GM20431 (cell line): ENCODE measurements around the gene HMCES.
"Not testable (repeated sequence)": the region's sequence is repeated elsewhere in the genome, so short reads cannot be mapped to it uniquely, and the experiment has no call there.

Experiments
- in situ Hi-C: fragments of 300-500 bp; cut with MseI, MboI; formaldehyde crosslinking; loops from one replicate; pipeline ENCODE4 v1.15.0; 2020; ENCODE audit warnings: low sequenced_read_pairs; ENCODE audit not compliant: unreplicated experiment

Gene HMCES

DNA sequence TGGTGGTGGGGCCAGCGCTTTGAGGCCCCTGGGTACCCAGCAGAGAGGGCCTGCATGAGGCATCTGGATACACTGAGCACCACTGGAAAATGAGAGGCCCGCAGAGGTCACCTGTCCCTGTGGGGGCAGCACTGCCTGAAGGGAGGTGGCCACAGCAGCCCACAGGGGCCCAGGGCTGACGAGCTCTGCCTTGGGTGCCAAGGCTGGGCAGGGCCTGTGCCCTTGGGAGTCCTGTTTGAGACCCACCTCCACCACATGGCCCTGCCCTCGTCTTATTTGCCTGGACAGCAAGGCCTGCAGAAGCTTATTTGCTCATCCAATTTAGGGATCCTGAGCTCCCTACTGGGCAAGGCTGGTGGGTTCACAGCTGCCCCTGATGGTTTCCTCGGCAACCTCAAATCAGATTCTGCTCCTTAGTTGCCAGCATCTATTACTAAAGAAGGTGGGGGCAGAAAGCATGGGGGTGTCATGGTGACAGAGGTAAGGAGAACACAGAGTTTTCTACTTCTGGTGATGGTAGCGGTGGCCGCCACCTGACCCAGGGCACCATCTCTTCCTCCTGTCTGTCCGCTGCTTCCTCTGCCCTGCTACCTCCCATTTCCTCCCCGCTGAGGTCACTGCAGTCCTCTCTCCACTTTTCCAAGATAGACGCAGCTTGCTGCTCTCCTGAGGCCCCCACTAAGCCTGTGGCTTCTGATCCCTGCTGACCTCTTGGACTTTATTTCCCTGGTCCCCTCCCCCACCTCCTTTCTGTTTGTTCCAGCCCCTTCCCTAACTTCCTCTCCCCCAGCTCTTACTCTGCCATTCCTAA lies 62.9 kb downstream of the HMCES start:
- in situ Hi-C loops = no loop called here

GRCh38 chr3:129343643-129344360 lies 65.1 kb downstream of the HMCES start:
- in situ Hi-C loops = no loop called here

DNA sequence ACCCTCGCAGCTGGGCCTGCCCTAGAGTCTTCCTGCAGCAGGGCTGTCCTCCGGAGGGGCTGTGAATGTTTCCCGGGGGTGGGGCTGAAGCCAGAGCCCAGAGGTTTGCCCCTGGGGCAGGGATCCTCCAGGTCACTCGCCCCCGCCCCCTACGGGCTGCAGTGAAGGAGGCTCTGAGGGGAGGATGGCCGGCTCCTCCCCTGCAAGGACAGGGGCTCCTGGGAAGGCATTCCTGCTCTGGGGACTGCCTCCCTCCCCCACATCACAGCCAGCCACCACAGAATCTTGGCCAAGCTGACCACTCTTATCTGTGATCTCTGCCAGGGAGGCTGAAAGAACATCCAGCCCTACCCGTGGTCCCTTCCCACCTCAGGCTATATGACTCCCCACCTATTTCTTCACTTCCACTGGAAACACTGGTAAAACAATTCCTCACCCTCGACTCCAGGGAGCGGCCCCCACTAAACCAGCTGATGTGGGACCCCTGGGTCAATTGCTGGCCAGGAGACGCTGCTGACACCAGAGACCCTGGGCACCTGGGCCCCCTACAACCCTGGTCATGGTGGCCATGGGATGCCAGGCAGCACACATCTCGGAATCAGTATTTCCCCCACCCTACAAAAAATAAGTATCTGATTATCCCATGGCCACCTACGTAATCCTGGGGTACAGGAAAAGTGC lies 66.0 kb downstream of the HMCES start:
- in situ Hi-C loops = no loop called here

DNA sequence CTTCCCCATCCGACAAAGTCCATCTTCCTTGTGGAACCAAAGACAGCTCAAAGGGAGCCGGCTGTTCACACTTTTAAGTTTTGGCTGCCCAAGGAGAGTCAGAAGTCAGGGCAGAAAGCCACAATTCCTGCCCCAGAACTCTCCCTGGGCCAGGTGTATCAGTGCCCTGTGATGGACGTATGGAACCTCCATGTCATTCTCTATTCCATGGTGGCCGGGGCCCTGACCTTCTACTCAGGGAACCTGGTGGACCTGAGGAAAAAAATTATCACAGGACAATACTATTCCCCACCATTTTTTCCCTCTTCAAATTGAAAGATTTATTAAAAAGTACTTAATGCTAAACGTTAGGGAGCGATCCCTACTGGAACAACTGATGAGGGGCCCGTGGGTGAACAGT lies 66.6 kb downstream of the HMCES start:
- in situ Hi-C loops = no loop called here

DNA sequence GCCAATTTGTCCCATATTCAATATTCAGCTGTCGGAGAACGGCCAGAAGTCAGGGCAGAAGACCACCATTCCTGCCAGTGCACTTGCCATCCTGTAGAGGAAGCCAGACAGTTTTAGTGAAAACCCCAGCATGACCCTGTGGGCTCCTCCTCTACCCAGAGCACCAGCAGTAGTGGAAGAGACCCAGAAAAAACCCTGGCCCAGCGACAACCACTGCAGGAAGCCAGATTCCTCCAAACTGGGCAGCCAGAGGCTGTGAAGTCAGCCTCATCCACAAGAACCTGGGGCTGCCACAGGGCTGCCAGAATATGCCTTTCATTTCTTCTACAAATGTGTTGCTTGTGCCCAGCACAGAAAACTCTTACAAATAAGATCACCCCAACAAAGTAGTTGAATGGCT lies 67.3 kb downstream of the HMCES start:
- in situ Hi-C loops = no loop called here

GRCh38 chr3:129346695-129347457 lies 68.2 kb downstream of the HMCES start:
- in situ Hi-C loops = no loop called here

- in situ Hi-C loops = no loop called here
Observed at GRCh38 chr3:129347458-129347845, 68.8 kb downstream of the HMCES start.

DNA sequence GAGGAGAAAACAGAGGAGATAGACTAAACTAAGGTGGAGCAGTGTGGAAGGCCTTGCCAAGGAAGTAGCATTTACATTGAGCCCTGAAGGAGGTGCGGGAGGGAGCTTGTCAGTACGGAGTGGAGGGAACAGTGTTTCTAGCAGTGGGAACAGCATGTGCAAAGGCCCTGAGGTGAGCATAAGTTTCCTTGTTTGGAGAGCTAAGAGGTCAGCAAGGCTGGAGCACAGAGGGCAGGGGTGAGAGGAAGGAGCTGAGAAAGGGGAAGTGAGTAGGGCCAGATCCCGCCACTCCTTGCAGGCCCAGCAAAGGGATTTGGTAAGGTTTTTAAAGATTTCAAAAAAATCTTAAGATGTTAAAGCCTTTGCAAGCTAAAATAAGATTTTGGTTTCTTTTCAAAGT lies 70.1 kb downstream of the HMCES start:
- in situ Hi-C loops = no loop called here

DNA sequence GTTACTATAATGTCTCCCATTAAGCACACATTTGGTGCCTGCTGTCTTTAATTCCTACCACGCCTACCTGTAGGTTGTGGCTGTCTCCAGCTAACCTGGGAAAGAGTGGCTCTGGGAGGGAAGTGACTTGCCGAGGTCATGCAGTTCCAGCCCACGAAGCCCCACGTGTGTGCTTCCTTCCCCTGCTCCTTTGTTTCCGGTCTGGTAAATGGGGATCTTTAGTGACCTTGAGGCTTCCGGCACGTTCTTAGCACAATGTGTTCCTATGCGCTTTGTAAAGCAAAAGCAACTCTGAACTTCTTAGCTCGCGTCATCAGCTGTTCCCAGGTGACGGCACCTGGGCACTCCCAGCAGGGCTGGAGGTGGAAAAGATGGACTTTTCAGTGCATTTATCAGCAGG lies 70.5 kb downstream of the HMCES start:
- in situ Hi-C loops = not testable (repeated sequence)

GRCh38 chr3:129349791-129350190 lies 71.1 kb downstream of the HMCES start:
- in situ Hi-C loops = no loop called here

GRCh38 chr3:129352045-129352444 lies 73.4 kb downstream of the HMCES start:
- in situ Hi-C loops = no loop called here

DNA sequence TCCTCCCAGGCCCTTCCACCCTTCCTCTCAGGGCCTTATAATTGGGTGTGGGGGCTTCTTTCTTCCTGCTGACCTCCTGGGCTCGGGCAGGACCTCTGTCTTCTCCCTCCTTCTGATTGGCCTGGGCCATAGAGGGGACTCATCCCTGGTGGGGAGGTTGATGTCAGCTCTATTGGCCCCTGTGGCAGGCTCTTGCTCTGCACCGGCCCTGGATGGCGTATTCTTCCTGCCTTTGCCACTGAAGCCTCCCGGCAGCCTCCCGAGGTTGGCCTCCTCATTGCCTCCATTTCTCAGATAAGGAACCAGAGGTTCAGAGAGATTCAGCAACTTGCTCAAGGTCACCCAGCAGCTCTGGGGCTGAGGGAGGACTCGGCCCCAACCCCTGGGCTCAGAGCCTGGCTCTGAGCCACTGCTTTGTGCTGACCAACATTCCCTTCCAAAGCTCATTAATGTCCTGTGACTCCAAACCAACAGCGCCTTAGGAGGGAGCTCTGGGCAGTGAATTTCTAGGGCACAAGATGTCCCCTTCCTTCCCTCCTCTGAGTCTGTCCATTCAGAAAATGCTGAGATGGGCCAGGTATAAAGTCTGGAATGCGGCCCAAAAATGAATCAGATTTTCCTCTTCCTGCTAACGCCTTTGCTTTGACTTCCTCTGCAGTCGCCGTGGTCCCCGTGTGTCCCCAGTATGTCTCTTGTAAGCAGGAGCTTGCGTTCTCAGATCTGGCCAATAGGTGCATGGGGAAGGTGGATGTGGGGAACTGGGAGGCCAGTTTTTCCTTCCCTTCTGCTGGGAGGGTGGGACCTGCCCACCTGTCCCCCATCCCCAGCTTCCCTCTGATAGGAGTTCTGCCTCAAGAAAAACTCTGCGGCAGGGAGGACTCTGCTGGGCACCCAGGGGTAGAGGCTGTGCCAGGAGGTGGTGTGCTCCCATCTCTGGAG lies 74.2 kb downstream of the HMCES start:
- in situ Hi-C loops = no loop called here

DNA sequence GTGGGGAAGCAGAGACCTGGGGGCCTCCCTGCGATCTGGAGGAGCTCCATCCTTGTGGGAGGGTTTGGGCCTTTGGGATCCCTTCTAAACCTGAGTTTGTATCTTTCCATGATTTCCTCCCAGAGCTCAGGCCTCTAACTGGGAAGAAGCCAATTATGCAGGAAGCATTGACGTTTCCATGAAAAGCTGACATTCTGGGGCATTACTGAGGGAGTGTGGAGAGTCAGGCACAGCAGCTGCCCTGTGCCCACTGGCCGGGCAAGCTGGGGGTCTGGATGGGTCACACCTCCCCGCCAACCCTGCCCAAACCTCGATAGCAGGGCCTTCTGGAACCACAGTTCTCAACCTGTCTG lies 74.9 kb downstream of the HMCES start:
- in situ Hi-C loops = no loop called here
